Duodenal mucosa (tissue), 2 donors: ENCODE results near the gene CHD9.

Experiments
- H3K27ac ChIP-seq: one replicate; pipeline ENCODE4 v1.7.0; 2013; ENCODE audit warnings: low read depth, low read length
- H3K27me3 ChIP-seq, 2 donors: one replicate each; pipeline ENCODE4 v1.7.0; 2013; ENCODE audit warnings: low read length in 2 of 2, control low read depth in 1 of 2; ENCODE audit not compliant: insufficient read depth in 2 of 2, control insufficient read depth in 1 of 2
- H3K36me3 ChIP-seq, 2 donors: one replicate each; pipeline ENCODE4 v1.7.0; 2013; ENCODE audit warnings: low read length in 2 of 2, control low read depth in 1 of 2; ENCODE audit not compliant: insufficient read depth in 2 of 2, control insufficient read depth in 1 of 2
- H3K4me1 ChIP-seq, 2 donors: one replicate each; pipeline ENCODE4 v1.7.0; 2013; ENCODE audit warnings: low read length in 2 of 2, control low read depth in 1 of 2; ENCODE audit not compliant: insufficient read depth in 2 of 2, control insufficient read depth in 1 of 2
- H3K4me3 ChIP-seq, 2 donors: one replicate each; pipeline ENCODE4 v1.7.0; 2013; ENCODE audit warnings: low read length in 2 of 2, low read depth in 1 of 2
- H3K9ac ChIP-seq, 2 donors: one replicate each; pipeline ENCODE4 v1.7.0; 2013; ENCODE audit warnings: low read length in 2 of 2, low read depth in 1 of 2
- H3K9me3 ChIP-seq, 2 donors: one replicate each; pipeline ENCODE4 v1.7.0; 2013; ENCODE audit warnings: low read length in 2 of 2, control low read depth in 1 of 2; ENCODE audit not compliant: control insufficient read depth in 1 of 2

Gene CHD9

DNA sequence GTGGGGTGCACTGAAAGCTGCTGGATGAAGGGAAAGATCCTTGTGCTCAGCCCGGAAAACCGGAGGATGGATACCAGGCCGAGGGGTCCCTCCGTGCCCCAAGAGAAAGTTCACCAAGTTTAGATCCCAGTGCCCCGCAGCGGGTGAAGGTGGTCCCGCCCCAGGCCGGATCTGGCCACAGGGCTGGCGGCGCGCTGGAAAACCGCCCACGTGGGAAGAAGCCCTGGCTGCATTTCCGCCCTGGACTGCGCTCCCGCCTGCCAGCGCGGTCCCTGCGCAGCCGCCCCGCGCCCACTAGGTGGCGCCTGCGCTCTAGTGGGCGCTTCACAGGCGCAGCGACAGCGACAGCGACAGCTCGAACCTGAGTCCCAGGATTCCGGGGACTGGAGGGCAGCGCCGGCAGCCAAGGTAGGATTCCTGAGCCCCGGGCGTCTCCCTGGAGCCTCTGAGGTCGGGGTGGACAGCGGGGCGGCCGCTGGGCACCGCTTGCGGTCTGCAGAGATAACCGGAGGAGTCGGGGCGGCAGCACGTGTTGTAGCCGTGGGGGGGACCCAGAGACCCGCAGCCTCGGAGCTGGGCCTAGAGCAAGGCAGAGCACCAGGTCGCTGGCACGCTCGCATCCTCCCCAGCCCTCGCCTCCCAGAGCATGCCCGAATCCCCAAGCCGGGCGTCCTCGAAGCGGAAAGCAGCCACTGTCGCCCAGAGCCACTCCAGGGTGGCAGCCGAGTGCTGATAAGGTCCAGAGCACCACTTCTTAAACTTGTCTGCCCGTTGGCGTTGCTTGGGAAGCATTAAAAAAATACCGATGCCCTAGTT is at the start of gene CHD9:
Gene CHD9 (plus strand): TSS at position 322 of the 816 bp plus-strand sequence. CDS start 101,099 bp downstream, outside the sequence.
- peaks cover 25 to 34% of the 10 kb centered on the region in 2 donors for H3K4me1 ChIP-seq
- no peaks in the 10 kb centered on the region for H3K36me3 ChIP-seq
- H3K9ac ChIP-seq = peak within 1 kb of the TSS; percentile 63 to 74
- H3K27ac ChIP-seq = peak within 1 kb of the TSS; percentile 45
- H3K4me3 ChIP-seq = peak within 1 kb of the TSS; percentile 68 to 90
- H3K27me3 ChIP-seq = no peaks in the 10 kb centered on the region
- no peaks in the 10 kb centered on the region for H3K9me3 ChIP-seq

- H3K9ac ChIP-seq = no peak overlapping the region
- H3K27ac ChIP-seq = no peak overlapping the region
- H3K4me1 ChIP-seq = no peaks in the 10 kb centered on the region
- H3K27me3 ChIP-seq = no peaks in the 10 kb centered on the region
- no peak overlapping the region for H3K4me3 ChIP-seq
- no peaks in the 10 kb centered on the region for H3K36me3 ChIP-seq
- no peaks in the 10 kb centered on the region for H3K9me3 ChIP-seq
Measured at GRCh38 chr16:53007095-53007494, 47.7 kb upstream of the CHD9 start.

DNA sequence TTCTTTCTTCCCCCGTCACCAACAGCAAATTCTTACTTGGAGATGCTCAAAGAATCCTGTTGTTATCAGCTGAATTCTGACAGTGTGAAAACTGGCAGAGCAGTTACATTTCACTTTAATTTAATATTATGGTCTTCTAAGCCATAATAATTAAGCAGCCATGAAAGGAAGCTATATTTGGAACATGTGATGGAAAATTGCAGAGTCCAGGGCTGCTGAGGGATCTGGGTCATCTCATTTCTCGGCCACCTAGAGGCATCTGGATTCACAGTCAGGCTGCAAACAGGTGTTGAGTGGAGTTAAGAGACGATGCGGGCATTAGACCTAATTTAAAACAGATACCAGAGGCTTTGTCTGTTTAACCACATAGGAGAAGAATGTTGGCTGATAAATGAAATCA is 40.5 kb upstream of the CHD9 start:
- no peak overlapping the region for H3K27ac ChIP-seq
- no peak overlapping the region for H3K9ac ChIP-seq
- no peak overlapping the region for H3K4me3 ChIP-seq
- peaks cover 2 to 3% of the 10 kb centered on the region in 2 donors for H3K27me3 ChIP-seq
- no peaks in the 10 kb centered on the region for H3K4me1 ChIP-seq
- no peaks in the 10 kb centered on the region for H3K36me3 ChIP-seq
- H3K9me3 ChIP-seq = no peaks in the 10 kb centered on the region

DNA sequence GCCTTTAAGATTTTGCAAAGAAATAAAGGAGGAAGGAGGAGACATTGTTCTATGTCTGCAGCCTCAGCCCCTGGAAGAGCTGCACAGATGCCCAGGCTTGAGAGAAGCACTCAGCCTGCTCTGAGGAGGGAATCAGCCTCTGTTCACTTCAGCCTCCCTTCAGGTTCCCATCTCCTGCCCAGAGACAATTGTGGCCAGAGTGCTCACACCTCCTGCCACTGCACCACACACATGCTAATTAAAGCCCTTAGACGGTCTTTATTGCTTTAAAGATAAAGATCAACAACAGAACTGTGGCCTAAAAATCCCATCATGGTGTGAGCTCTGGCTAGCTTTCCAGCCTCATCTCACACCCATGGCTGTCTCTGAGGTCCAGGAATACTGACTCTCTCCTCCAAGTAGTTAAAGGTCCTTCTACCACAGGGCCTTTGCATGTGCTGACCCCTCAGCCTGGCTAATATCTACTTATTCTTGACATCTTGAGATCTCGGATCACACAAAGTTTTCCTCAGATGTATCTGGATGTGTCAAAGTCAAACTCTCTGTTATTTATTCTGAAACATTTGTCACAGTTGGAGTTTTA is 35.9 kb upstream of the CHD9 start:
- H3K27me3 ChIP-seq = peaks cover 0 to 3% of the 10 kb centered on the region in 2 donors
- H3K9me3 ChIP-seq = no peaks in the 10 kb centered on the region

GRCh38 chr16:53022374-53022773 is 32.4 kb upstream of the CHD9 start:
- H3K27ac ChIP-seq = no peak overlapping the region
- H3K9ac ChIP-seq = no peak overlapping the region
- H3K4me3 ChIP-seq = no peak overlapping the region
- no peaks in the 10 kb centered on the region for H3K27me3 ChIP-seq
- H3K9me3 ChIP-seq = no peaks in the 10 kb centered on the region
- no peaks in the 10 kb centered on the region for H3K36me3 ChIP-seq
- peaks cover 0 to 5% of the 10 kb centered on the region in 2 donors for H3K4me1 ChIP-seq

More for the DNA sequence above, 35.9 kb upstream of the CHD9 start:
- H3K36me3 ChIP-seq = no peaks in the 10 kb centered on the region
- no peak overlapping the region for H3K27ac ChIP-seq
- H3K4me1 ChIP-seq = peaks cover 0 to 5% of the 10 kb centered on the region in 2 donors
- H3K4me3 ChIP-seq = no peak overlapping the region
- no peak overlapping the region for H3K9ac ChIP-seq

DNA sequence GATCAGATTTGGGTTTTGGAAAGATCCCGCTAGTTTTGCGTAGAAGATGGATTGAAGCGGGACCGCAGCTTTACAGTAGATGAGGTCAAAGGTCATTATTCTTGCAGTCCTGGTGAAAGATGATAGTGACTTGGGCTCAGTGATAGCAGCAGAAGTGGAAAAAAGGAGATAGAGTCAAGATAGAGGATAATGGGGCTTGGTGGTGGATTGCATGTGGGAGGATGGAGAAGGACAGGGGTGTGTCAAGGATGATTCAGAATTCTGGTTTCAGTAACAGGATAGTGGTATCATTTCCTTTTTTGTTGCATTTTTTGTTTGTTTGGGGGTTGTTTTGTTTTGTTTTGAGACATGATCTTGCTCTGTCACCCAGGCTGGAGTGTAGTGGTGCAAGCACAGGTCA is 30.7 kb upstream of the CHD9 start:
- H3K27me3 ChIP-seq = no peaks in the 10 kb centered on the region
- no peak overlapping the region for H3K9ac ChIP-seq
- H3K9me3 ChIP-seq = no peaks in the 10 kb centered on the region
- H3K27ac ChIP-seq = no peak overlapping the region
- H3K4me1 ChIP-seq = peaks cover 0 to 5% of the 10 kb centered on the region in 2 donors
- no peaks in the 10 kb centered on the region for H3K36me3 ChIP-seq
- no peak overlapping the region for H3K4me3 ChIP-seq

DNA sequence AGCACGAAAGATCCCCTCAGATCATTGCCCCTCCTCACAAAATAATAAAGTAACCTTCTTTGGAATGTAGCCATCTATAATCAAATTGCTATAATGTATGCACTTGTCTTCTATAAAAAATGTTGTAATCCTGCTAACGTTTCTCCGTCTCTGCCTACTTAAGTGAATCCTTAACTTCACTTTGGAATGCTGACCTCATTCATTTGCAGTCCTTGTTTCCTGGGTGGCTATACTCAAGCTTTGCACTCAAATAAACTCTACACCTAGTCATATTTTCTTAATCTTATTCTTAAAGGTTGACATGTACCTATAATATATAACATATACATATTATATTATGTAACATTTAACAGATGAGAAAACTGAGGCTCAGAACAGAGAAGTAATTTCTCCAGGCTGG is 24.8 kb upstream of the CHD9 start:
- Histone ChIP-seq H3K4me3 (no peak overlapping the region), H3K9me3 (no peaks in the 10 kb centered on the region), H3K36me3 (no peaks in the 10 kb centered on the region), H3K27me3 (no peaks in the 10 kb centered on the region), H3K4me1 (no peaks in the 10 kb centered on the region), H3K9ac (no peak overlapping the region), H3K27ac (no peak overlapping the region)

DNA sequence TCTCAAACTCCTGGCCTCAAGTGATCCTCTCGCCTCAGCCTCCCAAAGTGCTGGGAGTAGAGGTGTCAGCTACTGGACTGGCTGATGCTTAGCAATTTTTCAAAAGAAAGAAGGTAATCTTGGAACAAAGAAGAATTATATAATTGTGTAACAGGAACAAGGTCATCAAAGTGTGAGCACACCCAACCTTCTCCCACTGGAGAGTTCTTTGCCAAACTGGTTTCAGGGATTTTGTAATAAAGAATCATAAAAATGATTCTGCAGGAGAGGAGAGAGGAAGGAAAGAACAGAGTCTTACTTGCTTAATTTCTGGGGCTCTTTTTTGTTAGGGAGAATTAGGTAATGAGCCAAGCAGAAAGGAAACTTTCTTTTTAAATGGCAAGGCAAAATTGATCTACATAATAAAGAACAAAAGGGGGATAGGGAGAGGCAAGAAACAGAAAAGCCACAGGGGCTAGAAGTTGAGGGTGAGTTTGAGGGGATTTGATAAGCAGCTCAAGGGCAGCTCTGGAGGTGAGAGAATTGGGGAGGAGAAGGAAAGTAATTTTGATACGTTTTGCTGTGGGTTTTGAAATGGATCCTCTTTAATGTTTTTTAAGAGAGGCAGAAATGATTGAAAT is 23.4 kb upstream of the CHD9 start:
- H3K36me3 ChIP-seq = no peaks in the 10 kb centered on the region
- no peak overlapping the region for H3K4me3 ChIP-seq
- H3K9ac ChIP-seq = no peak overlapping the region
- no peaks in the 10 kb centered on the region for H3K4me1 ChIP-seq
- H3K9me3 ChIP-seq = no peaks in the 10 kb centered on the region
- no peak overlapping the region for H3K27ac ChIP-seq
- H3K27me3 ChIP-seq = no peaks in the 10 kb centered on the region

- no peak overlapping the region for H3K4me3 ChIP-seq
- H3K9ac ChIP-seq = no peak overlapping the region
Measured at GRCh38 chr16:53034306-53034705, 20.5 kb upstream of the CHD9 start.

More at GRCh38 chr16:53034306-53034705, 20.5 kb upstream of the CHD9 start:
- no peaks in the 10 kb centered on the region for H3K4me1 ChIP-seq
- H3K36me3 ChIP-seq = no peaks in the 10 kb centered on the region
- no peaks in the 10 kb centered on the region for H3K27me3 ChIP-seq
- H3K27ac ChIP-seq = no peak overlapping the region
- no peaks in the 10 kb centered on the region for H3K9me3 ChIP-seq
